HEK293 (cell line): ENCODE data around the gene IQCH.

Source experiments
- OVOL3 ChIP-seq: fragments of 450-650 bp; formaldehyde crosslinking; IDR thresholded peaks from 2 replicates; pipeline ENCODE4 v1.5.1; 2016; ENCODE audit warnings: missing biosample characterization, missing genetic modification characterization
- REPIN1 ChIP-seq: fragments of 450-650 bp; formaldehyde crosslinking; IDR thresholded peaks from 2 replicates; pipeline ENCODE4 v1.5.1; 2017; ENCODE audit warnings: missing biosample characterization, missing genetic modification characterization, low read depth
- SP7 ChIP-seq: fragments of 450-650 bp; formaldehyde crosslinking; IDR thresholded peaks from 2 replicates; pipeline ENCODE4 v1.5.1; 2016; ENCODE audit warnings: missing biosample characterization, missing genetic modification characterization
- YY1 ChIP-seq: fragments of 450-650 bp; formaldehyde crosslinking; IDR thresholded peaks from 2 replicates; pipeline ENCODE4 v1.5.1; 2018; ENCODE audit warnings: missing biosample characterization, missing genetic modification characterization
- ZBTB7A ChIP-seq: fragments of 450-650 bp; formaldehyde crosslinking; IDR thresholded peaks from 2 replicates; pipeline ENCODE4 v1.5.1; 2016; ENCODE audit warnings: low read depth, missing biosample characterization, missing genetic modification characterization
- ZNF138 ChIP-seq: fragments of 450-650 bp; formaldehyde crosslinking; IDR thresholded peaks from 2 replicates; pipeline ENCODE4 v1.5.1; 2016; ENCODE audit warnings: missing biosample characterization, missing genetic modification characterization, borderline replicate concordance
- ZNF24 ChIP-seq: fragments of 450-650 bp; formaldehyde crosslinking; IDR thresholded peaks from 2 replicates; pipeline ENCODE4 v1.5.1; 2016; ENCODE audit warnings: missing biosample characterization, missing genetic modification characterization
- ZNF558 ChIP-seq: fragments of 450-650 bp; formaldehyde crosslinking; IDR thresholded peaks from 2 replicates; pipeline ENCODE4 v1.5.1; 2016; ENCODE audit warnings: missing biosample characterization, missing genetic modification characterization
- ZNF670 ChIP-seq: fragments of 450-650 bp; formaldehyde crosslinking; IDR thresholded peaks from 2 replicates; pipeline ENCODE4 v1.5.1; 2016; ENCODE audit warnings: missing biosample characterization, missing genetic modification characterization, low read depth
- ZNF747 ChIP-seq: fragments of 450-650 bp; formaldehyde crosslinking; IDR thresholded peaks from 2 replicates; pipeline ENCODE4 v1.5.1; 2016; ENCODE audit warnings: missing biosample characterization, missing genetic modification characterization
- ZNF785 ChIP-seq: fragments of 450-650 bp; formaldehyde crosslinking; IDR thresholded peaks from 2 replicates; pipeline ENCODE4 v1.5.1; 2016; ENCODE audit warnings: missing biosample characterization, missing genetic modification characterization
- TF ChIP-seq, protein P1 (sequence below): fragments of 450-650 bp; formaldehyde crosslinking; IDR thresholded peaks from 2 replicates; pipeline ENCODE4 v1.5.1; 2016; ENCODE audit warnings: missing biosample characterization, missing genetic modification characterization, borderline replicate concordance
- TF ChIP-seq, protein P2 (sequence below): fragments of 450-650 bp; formaldehyde crosslinking; IDR thresholded peaks from 2 replicates; pipeline ENCODE4 v1.5.1; 2016; ENCODE audit warnings: missing biosample characterization, missing genetic modification characterization

DNA sequence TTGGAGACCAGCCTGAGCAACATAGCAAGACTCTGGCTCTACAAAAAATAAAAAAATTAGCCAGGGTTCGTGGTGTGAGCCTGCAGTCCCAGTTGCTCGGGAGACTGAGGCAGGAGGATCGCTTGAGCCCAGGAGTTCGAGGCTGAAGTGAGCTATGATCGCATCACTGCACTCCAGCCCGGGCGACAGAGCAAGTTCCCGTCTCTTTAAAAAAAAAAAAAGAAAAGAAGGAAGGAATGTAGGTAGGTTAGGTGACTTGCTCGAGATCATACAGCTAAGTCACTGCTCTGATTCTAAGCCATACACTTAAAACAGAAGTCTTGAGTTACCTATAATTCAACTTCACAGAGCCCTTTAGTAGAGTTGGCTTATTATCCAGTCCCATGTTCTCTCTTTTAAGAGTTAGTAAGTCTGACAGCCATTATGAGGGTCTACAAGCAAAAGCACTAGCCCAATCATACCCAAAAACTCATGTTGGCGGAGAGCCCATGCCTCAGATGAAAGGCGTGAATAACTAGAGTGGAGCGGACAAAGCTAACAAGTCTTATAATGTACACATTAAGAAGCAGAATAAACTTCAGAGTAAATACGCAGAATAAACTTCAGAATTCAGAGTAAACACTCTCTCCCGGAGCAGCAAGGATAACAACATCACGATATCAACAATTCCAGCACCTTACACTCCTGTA, 893 bp upstream of the IQCH start:
- TF ChIP-seq, protein P1, sequence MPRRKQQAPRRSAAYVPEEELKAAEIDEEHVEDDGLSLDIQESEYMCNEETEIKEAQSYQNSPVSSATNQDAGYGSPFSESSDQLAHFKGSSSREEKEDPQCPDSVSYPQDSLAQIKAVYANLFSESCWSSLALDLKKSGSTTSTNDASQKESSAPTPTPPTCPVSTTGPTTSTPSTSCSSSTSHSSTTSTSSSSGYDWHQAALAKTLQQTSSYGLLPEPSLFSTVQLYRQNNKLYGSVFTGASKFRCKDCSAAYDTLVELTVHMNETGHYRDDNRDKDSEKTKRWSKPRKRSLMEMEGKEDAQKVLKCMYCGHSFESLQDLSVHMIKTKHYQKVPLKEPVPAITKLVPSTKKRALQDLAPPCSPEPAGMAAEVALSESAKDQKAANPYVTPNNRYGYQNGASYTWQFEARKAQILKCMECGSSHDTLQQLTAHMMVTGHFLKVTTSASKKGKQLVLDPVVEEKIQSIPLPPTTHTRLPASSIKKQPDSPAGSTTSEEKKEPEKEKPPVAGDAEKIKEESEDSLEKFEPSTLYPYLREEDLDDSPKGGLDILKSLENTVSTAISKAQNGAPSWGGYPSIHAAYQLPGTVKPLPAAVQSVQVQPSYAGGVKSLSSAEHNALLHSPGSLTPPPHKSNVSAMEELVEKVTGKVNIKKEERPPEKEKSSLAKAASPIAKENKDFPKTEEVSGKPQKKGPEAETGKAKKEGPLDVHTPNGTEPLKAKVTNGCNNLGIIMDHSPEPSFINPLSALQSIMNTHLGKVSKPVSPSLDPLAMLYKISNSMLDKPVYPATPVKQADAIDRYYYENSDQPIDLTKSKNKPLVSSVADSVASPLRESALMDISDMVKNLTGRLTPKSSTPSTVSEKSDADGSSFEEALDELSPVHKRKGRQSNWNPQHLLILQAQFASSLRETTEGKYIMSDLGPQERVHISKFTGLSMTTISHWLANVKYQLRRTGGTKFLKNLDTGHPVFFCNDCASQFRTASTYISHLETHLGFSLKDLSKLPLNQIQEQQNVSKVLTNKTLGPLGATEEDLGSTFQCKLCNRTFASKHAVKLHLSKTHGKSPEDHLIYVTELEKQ (tag by site-specific recombination): no peak
- TF ChIP-seq ZNF747 (tag by site-specific recombination) (no peak), ZNF785 (tag by site-specific recombination) (no peak), REPIN1 (tag by site-specific recombination) (no peak), ZNF138 (no peak), YY1 (tag by site-specific recombination) (no peak), OVOL3 (tag by site-specific recombination) (no peak), ZBTB7A (tag by site-specific recombination) (no peak), SP7 (tag by site-specific recombination) (no peak), ZNF558 (tag by site-specific recombination) (no peak), ZNF24 (no peak), ZNF670 (no peak)
- TF ChIP-seq, protein P2, sequence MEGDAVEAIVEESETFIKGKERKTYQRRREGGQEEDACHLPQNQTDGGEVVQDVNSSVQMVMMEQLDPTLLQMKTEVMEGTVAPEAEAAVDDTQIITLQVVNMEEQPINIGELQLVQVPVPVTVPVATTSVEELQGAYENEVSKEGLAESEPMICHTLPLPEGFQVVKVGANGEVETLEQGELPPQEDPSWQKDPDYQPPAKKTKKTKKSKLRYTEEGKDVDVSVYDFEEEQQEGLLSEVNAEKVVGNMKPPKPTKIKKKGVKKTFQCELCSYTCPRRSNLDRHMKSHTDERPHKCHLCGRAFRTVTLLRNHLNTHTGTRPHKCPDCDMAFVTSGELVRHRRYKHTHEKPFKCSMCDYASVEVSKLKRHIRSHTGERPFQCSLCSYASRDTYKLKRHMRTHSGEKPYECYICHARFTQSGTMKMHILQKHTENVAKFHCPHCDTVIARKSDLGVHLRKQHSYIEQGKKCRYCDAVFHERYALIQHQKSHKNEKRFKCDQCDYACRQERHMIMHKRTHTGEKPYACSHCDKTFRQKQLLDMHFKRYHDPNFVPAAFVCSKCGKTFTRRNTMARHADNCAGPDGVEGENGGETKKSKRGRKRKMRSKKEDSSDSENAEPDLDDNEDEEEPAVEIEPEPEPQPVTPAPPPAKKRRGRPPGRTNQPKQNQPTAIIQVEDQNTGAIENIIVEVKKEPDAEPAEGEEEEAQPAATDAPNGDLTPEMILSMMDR (tag by site-specific recombination): no peak
